ENCODE measurements around the gene CARNS1. TPM values are rescaled to one million over a fixed set of nuclear protein-coding genes. Genes with fewer than 3 reads are reported as not detected.

The CARNS1 gene
- total and polyA plus RNA-seq, 2 of the 13 experiments (the other 11 are each of a cell fraction or from before 2014, with no cell fraction given), result not detected

GRCh38 chr11:67391304-67392182 lies 23.9 kb upstream of the CARNS1 start, which contains the start of gene RAD9A (continued):
- TF ChIP-seq, protein P1, sequence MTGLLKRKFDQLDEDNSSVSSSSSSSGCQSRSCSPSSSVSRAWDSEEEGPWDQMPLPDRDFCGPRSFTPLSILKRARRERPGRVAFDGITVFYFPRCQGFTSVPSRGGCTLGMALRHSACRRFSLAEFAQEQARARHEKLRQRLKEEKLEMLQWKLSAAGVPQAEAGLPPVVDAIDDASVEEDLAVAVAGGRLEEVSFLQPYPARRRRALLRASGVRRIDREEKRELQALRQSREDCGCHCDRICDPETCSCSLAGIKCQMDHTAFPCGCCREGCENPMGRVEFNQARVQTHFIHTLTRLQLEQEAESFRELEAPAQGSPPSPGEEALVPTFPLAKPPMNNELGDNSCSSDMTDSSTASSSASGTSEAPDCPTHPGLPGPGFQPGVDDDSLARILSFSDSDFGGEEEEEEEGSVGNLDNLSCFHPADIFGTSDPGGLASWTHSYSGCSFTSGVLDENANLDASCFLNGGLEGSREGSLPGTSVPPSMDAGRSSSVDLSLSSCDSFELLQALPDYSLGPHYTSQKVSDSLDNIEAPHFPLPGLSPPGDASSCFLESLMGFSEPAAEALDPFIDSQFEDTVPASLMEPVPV (CRISPR knock-in tag; IDR thresholded peaks at IDR 0.05), result peak; percentile 91
- TF ChIP-seq MXD4 (CRISPR knock-in tag; IDR thresholded peaks at IDR 0.05) (peak; percentile 89), ZNF253 (CRISPR knock-in tag; IDR thresholded peaks at IDR 0.05; ENCODE audit: borderline replicate concordance) (peak; percentile 79; the same call in 1 of the 2 replicates), GFI1 (CRISPR knock-in tag; IDR thresholded peaks at IDR 0.05; ENCODE audit: borderline replicate concordance) (peak; percentile 62; the same call in 1 of the 2 replicates), ZNF205 (CRISPR knock-in tag; IDR thresholded peaks at IDR 0.05) (no peak), ZNF776 (CRISPR knock-in tag; IDR thresholded peaks at IDR 0.05) (peak; percentile 98), CHD2 (IDR thresholded peaks at IDR 0.05; ENCODE audit: low read depth, low read length) (no peak), ZSCAN30 (CRISPR knock-in tag; IDR thresholded peaks at IDR 0.05) (peak; percentile 85; the same call in 1 of the 2 replicates), ZNF160 (CRISPR knock-in tag; IDR thresholded peaks at IDR 0.05) (no peak), ATF4 (CRISPR knock-in tag; IDR thresholded peaks at IDR 0.05) (peak in 1 of 2 experiments; percentile 60; a peak in 2 of 4 replicates), KLF13 (CRISPR knock-in tag; IDR thresholded peaks at IDR 0.05) (no peak), ZNF678 (CRISPR knock-in tag; IDR thresholded peaks at IDR 0.05) (peak; percentile 55; the same call in 1 of the 2 replicates), XRCC5 (optimal IDR thresholded peaks at IDR 0.05; ENCODE audit: low read length) (peak; percentile 71), SOX5 (CRISPR knock-in tag; IDR thresholded peaks at IDR 0.05; ENCODE audit: borderline replicate concordance) (peak; percentile 67; the same call in 1 of the 2 replicates), SP140L (CRISPR knock-in tag; IDR thresholded peaks at IDR 0.05; ENCODE audit: borderline replicate concordance) (no peak), ZSCAN22 (CRISPR knock-in tag; IDR thresholded peaks at IDR 0.05) (0 out of 2 replicates have a peak, but pooled peaks have one; percentile 42), IRX3 (CRISPR knock-in tag; IDR thresholded peaks at IDR 0.05; ENCODE audit: borderline replicate concordance, low read depth) (peak; percentile 83; the same call in 1 of the 2 replicates), ZNF441 (CRISPR knock-in tag; IDR thresholded peaks at IDR 0.05; ENCODE audit: borderline replicate concordance) (0 out of 2 replicates have a peak, but pooled peaks have one; percentile 40), HNRNPH1 (optimal IDR thresholded peaks at IDR 0.05; ENCODE audit: low read depth, low read length) (no peak)
- TF ChIP-seq, protein P2, sequence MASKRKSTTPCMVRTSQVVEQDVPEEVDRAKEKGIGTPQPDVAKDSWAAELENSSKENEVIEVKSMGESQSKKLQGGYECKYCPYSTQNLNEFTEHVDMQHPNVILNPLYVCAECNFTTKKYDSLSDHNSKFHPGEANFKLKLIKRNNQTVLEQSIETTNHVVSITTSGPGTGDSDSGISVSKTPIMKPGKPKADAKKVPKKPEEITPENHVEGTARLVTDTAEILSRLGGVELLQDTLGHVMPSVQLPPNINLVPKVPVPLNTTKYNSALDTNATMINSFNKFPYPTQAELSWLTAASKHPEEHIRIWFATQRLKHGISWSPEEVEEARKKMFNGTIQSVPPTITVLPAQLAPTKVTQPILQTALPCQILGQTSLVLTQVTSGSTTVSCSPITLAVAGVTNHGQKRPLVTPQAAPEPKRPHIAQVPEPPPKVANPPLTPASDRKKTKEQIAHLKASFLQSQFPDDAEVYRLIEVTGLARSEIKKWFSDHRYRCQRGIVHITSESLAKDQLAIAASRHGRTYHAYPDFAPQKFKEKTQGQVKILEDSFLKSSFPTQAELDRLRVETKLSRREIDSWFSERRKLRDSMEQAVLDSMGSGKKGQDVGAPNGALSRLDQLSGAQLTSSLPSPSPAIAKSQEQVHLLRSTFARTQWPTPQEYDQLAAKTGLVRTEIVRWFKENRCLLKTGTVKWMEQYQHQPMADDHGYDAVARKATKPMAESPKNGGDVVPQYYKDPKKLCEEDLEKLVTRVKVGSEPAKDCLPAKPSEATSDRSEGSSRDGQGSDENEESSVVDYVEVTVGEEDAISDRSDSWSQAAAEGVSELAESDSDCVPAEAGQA (IDR thresholded peaks at IDR 0.05; ENCODE audit: low read depth), result 0 out of 2 replicates have a peak, but pooled peaks have one; percentile 28
- TF ChIP-seq, protein P2 (CRISPR knock-in tag; IDR thresholded peaks at IDR 0.05; ENCODE audit: borderline replicate concordance), result no peak
